Gastrocnemius medialis (tissue), 4 donors: ENCODE results near the gene EFEMP1.

Source experiments
- POLR2A ChIP-seq, 2 donors: fragments of 450-650 bp; IDR thresholded peaks; one replicate each; pipeline ENCODE4 v1.6.1; 2017; ENCODE audit warnings: antibody characterized with exemption in 2 of 2, mild to moderate bottlenecking in 2 of 2, moderate library complexity in 2 of 2
- TF ChIP-seq, protein P1 (sequence below), 5 experiments: fragments of 450-650 bp in 3 of 5; fragments of 200-600 bp in 2 of 5; sonication (generic) in 2 of 5; IDR thresholded peaks in 4 of 5; conservative IDR thresholded peaks in 1 of 5; 1 replicate in 4 of 5; 2 replicates in 1 of 5; pipeline ENCODE4 v1.5.1; 2016 to 2019; ENCODE audit warnings: antibody characterized with exemption in 5 of 5, mild to moderate bottlenecking in 3 of 5, moderate library complexity in 3 of 5

GRCh38 chr2:55827855-55828254 is 95.7 kb downstream of the EFEMP1 start:
- TF ChIP-seq, protein P1, sequence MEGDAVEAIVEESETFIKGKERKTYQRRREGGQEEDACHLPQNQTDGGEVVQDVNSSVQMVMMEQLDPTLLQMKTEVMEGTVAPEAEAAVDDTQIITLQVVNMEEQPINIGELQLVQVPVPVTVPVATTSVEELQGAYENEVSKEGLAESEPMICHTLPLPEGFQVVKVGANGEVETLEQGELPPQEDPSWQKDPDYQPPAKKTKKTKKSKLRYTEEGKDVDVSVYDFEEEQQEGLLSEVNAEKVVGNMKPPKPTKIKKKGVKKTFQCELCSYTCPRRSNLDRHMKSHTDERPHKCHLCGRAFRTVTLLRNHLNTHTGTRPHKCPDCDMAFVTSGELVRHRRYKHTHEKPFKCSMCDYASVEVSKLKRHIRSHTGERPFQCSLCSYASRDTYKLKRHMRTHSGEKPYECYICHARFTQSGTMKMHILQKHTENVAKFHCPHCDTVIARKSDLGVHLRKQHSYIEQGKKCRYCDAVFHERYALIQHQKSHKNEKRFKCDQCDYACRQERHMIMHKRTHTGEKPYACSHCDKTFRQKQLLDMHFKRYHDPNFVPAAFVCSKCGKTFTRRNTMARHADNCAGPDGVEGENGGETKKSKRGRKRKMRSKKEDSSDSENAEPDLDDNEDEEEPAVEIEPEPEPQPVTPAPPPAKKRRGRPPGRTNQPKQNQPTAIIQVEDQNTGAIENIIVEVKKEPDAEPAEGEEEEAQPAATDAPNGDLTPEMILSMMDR (IDR thresholded peaks at IDR 0.05 in 4 of 5, conservative IDR thresholded peaks at IDR 0.05 in 1 of 5) = no peak
- no peak for TF ChIP-seq POLR2A (IDR thresholded peaks at IDR 0.05)
